ENCODE measurements around the gene ZNHIT6. TPM values are rescaled to one million over a fixed set of nuclear protein-coding genes. Genes with fewer than 3 reads are reported as not detected.

Gene ZNHIT6
- total RNA-seq, 1 donor from 2014 or later, result 19.3 TPM

DNA sequence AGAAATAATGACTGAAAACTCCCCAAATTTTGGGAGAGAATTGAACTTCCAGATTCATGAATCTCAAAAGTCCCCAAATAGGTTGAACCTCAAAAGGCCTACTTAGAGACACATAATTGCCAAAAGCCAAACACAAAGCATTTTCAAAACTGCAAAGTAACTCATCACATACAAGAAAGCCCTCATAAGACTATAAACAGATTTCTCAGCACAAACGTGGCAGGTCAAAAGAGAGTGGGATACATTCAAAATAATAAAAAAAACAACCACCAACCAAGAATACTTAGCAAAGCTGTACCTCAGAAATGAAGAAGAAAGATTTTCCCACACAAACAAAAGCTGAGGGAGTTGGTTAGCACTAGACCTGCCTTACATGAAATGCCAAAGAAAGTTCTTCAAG is 69.8 kb downstream of the ZNHIT6 start:
- no peak for DNase-seq (ENCODE audit: extremely low spot score, unreplicated experiment)
- H3K9me3 Mint-ChIP-seq, result peaks cover 10% of the 10 kb centered on the region
- H3K27ac Mint-ChIP-seq, result no peak overlapping the region
- H3K4me1 Mint-ChIP-seq (ENCODE audit: unreplicated experiment), result no peaks in the 10 kb centered on the region
- H3K27me3 Mint-ChIP-seq, result no peaks in the 10 kb centered on the region
- H3K36me3 Mint-ChIP-seq, result peaks cover 29% of the 10 kb centered on the region
- H3K4me3 Mint-ChIP-seq, result no peak overlapping the region
- TF ChIP-seq, protein P1, sequence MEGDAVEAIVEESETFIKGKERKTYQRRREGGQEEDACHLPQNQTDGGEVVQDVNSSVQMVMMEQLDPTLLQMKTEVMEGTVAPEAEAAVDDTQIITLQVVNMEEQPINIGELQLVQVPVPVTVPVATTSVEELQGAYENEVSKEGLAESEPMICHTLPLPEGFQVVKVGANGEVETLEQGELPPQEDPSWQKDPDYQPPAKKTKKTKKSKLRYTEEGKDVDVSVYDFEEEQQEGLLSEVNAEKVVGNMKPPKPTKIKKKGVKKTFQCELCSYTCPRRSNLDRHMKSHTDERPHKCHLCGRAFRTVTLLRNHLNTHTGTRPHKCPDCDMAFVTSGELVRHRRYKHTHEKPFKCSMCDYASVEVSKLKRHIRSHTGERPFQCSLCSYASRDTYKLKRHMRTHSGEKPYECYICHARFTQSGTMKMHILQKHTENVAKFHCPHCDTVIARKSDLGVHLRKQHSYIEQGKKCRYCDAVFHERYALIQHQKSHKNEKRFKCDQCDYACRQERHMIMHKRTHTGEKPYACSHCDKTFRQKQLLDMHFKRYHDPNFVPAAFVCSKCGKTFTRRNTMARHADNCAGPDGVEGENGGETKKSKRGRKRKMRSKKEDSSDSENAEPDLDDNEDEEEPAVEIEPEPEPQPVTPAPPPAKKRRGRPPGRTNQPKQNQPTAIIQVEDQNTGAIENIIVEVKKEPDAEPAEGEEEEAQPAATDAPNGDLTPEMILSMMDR (conservative IDR thresholded peaks at IDR 0.05), result no peak

GRCh38 chr1:85630493-85630892 is 77.7 kb downstream of the ZNHIT6 start:
- Mint-ChIP-seq H3K36me3 (peaks cover 13% of the 10 kb centered on the region), H3K9me3 (no peaks in the 10 kb centered on the region), H3K4me3 (no peak overlapping the region), H3K27ac (no peak overlapping the region), H3K4me1 (ENCODE audit: unreplicated experiment) (peaks cover 12% of the 10 kb centered on the region), H3K27me3 (no peaks in the 10 kb centered on the region)
- no peak for DNase-seq (ENCODE audit: extremely low spot score, unreplicated experiment)
- TF ChIP-seq, protein P1 (conservative IDR thresholded peaks at IDR 0.05), result no peak

- TF ChIP-seq, protein P1 (conservative IDR thresholded peaks at IDR 0.05), result no peak
- peaks cover 4% of the 10 kb centered on the region for H3K9me3 Mint-ChIP-seq
- H3K27me3 Mint-ChIP-seq, result no peaks in the 10 kb centered on the region
- no peak for DNase-seq (ENCODE audit: extremely low spot score, unreplicated experiment)
- no peak overlapping the region for H3K27ac Mint-ChIP-seq
- H3K36me3 Mint-ChIP-seq, result peaks cover 16% of the 10 kb centered on the region
- H3K4me1 Mint-ChIP-seq (ENCODE audit: unreplicated experiment), result peaks cover 12% of the 10 kb centered on the region
- H3K4me3 Mint-ChIP-seq, result no peak overlapping the region
Measured at GRCh38 chr1:85629532-85629920, 78.7 kb downstream of the ZNHIT6 start.

DNA sequence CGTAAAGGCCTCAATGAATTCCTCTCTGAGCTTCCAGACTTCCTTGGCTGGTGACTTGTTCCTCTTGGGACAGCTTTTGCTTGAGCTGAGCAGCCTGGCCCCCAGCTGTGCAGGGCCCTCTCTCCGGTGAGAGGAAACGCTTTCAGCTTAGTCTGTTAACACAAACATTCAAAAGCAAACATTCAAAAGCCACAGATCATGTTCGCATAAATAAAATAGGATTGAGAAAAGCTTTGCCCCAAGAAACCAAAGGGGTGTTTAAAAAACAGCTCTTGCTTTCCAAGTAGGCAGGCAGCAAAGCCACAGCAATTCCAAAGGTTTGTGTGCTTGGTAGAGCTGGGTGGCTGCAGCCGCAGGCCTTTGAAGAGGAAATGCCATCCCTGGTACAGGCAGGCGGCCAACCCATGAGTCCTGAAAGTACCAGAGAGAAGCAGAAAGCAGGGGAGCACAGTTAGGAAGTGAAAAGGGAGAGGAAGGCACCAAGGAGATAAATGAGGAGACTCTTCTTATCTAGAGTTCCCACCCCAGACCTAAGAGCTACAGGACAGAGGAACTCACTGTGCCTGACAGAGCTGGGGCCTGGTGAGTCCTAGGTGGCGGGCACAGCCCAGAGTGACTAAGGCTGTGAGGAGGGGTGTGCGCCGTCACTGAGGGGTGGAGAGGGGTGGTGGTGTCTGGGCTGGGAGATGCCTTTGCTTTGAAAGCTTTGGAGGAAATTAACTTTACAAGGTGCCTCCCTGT is 79.3 kb downstream of the ZNHIT6 start:
- peaks cover 12% of the 10 kb centered on the region for H3K4me1 Mint-ChIP-seq (ENCODE audit: unreplicated experiment)
- DNase-seq (ENCODE audit: extremely low spot score, unreplicated experiment), result no peak
- H3K4me3 Mint-ChIP-seq, result no peak overlapping the region
- H3K27me3 Mint-ChIP-seq, result no peaks in the 10 kb centered on the region
- H3K36me3 Mint-ChIP-seq, result peaks cover 16% of the 10 kb centered on the region
- H3K27ac Mint-ChIP-seq, result no peak overlapping the region
- peaks cover 4% of the 10 kb centered on the region for H3K9me3 Mint-ChIP-seq
- TF ChIP-seq, protein P1 (conservative IDR thresholded peaks at IDR 0.05), result no peak

GRCh38 chr1:85626818-85627217 is 81.4 kb downstream of the ZNHIT6 start:
- Mint-ChIP-seq H3K4me1 (ENCODE audit: unreplicated experiment) (peaks cover 12% of the 10 kb centered on the region), H3K36me3 (peaks cover 27% of the 10 kb centered on the region), H3K9me3 (peaks cover 11% of the 10 kb centered on the region), H3K27ac (no peak overlapping the region), H3K4me3 (no peak overlapping the region), H3K27me3 (no peaks in the 10 kb centered on the region)
- no peak for DNase-seq (ENCODE audit: extremely low spot score, unreplicated experiment)
- TF ChIP-seq, protein P1 (conservative IDR thresholded peaks at IDR 0.05), result no peak
